ENCODE measurements around the gene SPAG9.

The SPAG9 gene

DNA sequence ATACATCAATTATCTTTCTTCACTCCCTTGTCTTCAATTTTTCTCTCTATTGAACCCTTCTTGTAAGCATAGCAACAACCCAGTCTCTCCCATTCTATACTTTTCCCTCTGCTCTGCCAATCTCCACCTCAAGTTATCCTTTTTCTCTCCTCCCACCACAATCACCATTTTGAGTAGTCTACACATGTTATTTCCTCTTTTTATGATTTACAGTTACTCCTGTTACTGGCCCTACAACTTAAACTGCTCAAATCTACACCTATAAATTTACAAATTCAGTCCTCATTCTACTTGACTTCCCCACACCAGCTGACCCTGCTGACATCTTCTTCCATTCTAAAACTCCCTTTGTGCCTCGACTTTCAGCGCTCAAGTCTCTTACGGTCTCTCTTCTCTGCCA lies 84.6 kb downstream of the SPAG9 start:
- Mint-ChIP-seq H3K4me3 (no peak overlapping the region), H3K36me3 (peaks cover 15% of the 10 kb centered on the region), H3K9me3 (no peaks in the 10 kb centered on the region), H3K27ac (peak overlapping the region; percentile 32), H3K27me3 (no peaks in the 10 kb centered on the region), H3K4me1 (peaks cover 37% of the 10 kb centered on the region)

DNA sequence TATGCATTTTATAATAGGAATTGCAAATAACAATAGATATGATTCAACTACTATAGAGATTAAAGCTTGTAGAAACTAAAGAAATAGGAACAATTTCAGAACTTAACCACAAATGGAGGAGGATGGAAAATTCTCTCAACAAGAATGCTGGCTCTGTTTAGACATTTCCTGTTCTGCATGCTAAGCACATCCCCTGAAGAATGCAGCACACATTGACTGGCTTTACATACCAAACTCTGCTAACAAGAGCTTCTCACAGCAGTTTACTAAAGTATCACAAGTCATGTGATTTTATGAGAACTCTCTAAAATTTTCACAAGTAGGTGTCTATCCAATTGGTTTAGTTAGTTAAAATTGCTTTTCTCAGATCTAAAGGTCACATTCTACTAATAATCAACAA lies 85.2 kb downstream of the SPAG9 start:
- Mint-ChIP-seq H3K4me3 (no peak overlapping the region), H3K36me3 (peaks cover 19% of the 10 kb centered on the region), H3K4me1 (peaks cover 42% of the 10 kb centered on the region), H3K9me3 (no peaks in the 10 kb centered on the region), H3K27me3 (no peaks in the 10 kb centered on the region), H3K27ac (no peak overlapping the region)

DNA sequence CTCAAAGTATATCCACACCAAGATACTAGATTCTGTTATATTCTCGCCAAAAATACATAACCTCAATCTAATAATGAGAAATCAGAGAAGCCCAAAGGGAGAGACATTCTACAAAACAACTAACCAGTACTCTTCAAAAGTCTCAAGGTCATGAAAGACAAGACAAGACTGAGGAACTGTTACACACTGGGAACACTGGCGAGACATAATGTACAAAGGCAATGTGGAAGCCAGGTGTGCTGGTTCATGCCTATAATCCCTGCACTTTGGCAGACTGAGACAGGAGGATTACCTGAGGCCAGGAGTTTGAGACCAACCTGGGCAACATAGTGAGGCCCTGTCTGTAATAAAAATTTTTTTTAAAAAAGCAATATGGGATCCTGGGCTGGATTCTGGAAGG lies 85.9 kb downstream of the SPAG9 start:
- Mint-ChIP-seq H3K4me1 (peaks cover 48% of the 10 kb centered on the region), H3K4me3 (no peak overlapping the region), H3K27ac (no peak overlapping the region)

DNA sequence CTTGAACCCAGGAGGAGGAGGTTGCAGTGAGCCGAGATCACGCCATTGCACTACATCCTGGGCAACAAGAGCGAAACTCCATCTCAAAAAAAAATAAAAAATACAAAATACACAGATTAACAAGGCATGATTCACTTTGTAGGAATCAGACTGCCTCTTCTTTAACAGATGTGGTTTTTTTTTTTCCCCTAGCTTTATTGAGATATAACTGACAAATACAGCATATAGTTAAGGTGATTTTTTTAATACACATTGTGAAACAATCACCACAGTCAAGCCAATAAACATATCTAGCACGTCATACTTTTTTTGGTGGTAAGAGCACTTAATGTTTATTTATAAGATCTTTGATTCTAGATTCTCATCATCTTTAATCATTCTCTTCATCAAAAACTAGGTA lies 87.8 kb downstream of the SPAG9 start:
- Mint-ChIP-seq H3K4me1 (peaks cover 65% of the 10 kb centered on the region), H3K27ac (no peak overlapping the region), H3K9me3 (no peaks in the 10 kb centered on the region), H3K27me3 (no peaks in the 10 kb centered on the region), H3K4me3 (no peak overlapping the region), H3K36me3 (peaks cover 17% of the 10 kb centered on the region)

More for the DNA sequence above, 85.9 kb downstream of the SPAG9 start:
- Mint-ChIP-seq H3K27me3 (no peaks in the 10 kb centered on the region), H3K36me3 (peaks cover 20% of the 10 kb centered on the region), H3K9me3 (no peaks in the 10 kb centered on the region)

DNA sequence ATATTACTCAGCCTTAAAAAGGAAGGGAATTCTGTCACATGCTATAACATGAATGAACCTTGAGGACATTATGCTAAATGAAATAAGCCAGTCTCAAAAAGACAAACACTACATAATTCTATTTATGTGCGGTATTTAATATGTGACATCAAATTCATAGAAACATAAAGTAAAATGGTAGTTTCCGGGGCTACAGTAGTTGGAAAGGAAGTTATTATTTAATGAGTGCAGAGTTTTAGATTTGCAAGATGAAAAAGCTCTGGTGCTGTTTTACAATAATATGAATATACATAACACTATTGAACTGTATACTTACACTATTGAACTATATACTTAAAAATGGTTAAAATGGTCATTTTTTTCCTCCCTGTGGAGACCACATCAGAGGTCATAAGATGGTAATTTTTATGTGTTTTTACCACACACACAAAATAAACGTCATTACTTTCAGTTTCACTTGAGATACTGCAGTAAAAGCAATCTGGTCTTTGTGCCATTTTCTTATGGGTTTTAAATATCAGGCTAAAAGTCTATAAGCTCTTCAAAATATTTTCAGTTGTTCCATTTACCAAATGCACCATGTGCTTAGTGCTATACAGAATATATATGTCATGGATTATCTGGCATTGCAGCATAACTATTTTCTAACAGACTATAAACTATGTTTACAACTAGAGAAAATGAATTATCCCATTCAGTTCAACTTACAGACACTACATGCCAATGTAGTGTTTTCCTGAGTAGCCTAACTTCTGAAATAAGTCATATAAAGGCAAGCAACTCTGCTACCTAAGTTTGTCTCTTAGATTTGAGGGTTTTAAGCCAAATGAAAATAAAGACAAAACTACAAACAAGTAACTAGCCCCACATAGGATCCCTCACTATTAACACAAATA lies 90.9 kb downstream of the SPAG9 start:
- Mint-ChIP-seq H3K27ac (peak overlapping the region; percentile 84), H3K27me3 (no peaks in the 10 kb centered on the region), H3K9me3 (no peaks in the 10 kb centered on the region), H3K36me3 (peaks cover 18% of the 10 kb centered on the region), H3K4me1 (peaks cover 43% of the 10 kb centered on the region), H3K4me3 (peak overlapping the region; percentile 71)

DNA sequence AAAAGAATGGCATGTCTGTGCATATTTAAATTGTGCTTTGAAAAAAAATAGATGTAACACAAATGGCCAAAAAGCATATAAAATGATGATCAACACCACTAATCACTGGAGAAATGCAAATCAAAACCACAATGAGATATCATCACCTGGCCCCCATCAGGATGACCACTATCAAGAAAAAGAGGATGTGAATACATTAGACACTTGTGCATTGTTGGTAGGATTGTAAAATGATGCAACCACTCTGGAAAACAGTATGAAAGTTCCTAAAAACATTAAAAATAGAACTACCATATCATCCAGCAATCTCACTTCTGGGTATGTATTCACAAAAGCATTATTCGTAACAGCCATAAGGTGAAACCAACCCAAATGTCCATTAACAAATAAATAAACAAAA lies 91.5 kb downstream of the SPAG9 start:
- no peaks in the 10 kb centered on the region for H3K9me3 Mint-ChIP-seq
- H3K4me1 Mint-ChIP-seq = peaks cover 36% of the 10 kb centered on the region
- H3K4me3 Mint-ChIP-seq = peak overlapping the region; percentile 71
- H3K27ac Mint-ChIP-seq = peak overlapping the region; percentile 84
- H3K36me3 Mint-ChIP-seq = peaks cover 17% of the 10 kb centered on the region
- H3K27me3 Mint-ChIP-seq = no peaks in the 10 kb centered on the region

DNA sequence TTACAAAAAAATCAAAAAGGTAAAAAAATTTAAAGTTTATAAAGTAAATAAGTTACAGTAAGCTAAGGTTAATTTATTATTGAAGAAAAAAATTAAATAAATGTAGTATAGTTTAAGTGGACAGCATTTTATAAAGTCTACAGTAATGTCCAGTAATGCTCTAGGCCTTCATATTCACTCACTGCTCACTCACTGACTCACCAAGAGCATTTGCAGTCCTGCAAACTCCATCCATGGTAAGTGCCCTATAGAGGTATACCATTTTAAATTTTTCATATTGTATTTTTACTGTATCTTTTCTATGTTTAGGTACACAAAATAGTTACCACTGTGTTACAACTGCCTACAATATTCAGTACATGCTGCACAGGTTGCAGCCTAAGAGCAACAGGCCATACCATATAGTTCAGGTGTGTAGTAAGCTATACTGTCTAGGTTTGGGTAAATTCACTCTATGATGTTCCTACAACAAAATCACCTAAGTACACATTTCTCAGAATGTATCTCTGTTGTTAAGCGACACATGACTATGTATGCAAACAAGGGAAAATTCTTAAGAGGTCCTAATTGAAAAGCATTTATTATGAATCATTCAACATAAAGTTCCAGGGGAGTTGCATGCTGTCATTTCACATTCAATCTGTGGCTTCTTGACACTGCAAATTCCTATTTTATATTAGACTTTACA lies 92.3 kb downstream of the SPAG9 start:
- Mint-ChIP-seq H3K27me3 (no peaks in the 10 kb centered on the region), H3K27ac (no peak overlapping the region), H3K4me3 (no peak overlapping the region), H3K9me3 (no peaks in the 10 kb centered on the region), H3K4me1 (peaks cover 33% of the 10 kb centered on the region), H3K36me3 (peaks cover 14% of the 10 kb centered on the region)

DNA sequence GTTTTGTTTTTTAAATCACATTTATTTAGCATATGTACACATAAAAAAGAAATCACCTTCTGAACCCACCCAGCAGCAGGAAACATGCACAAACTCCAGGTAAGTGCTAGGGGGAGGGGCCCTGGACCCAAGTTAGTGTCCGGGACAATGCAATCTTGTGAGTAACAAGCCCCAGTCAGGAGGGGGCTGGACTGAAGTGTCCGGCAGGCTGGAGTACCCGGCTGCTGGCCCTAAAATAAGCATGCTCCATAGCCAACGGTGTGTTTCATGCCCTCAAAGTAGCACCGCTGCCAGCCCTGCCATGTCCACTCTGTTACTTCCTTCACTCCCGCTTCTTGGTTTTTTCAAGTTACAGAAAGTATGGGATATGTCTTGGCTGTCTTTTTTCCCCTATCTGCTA lies 102.1 kb downstream of the SPAG9 start:
- H3K9me3 Mint-ChIP-seq = no peaks in the 10 kb centered on the region
- H3K36me3 Mint-ChIP-seq = peaks cover 11% of the 10 kb centered on the region
- no peak overlapping the region for H3K27ac Mint-ChIP-seq
- no peak overlapping the region for H3K4me3 Mint-ChIP-seq
- H3K27me3 Mint-ChIP-seq = no peaks in the 10 kb centered on the region
- H3K4me1 Mint-ChIP-seq = no peaks in the 10 kb centered on the region

DNA sequence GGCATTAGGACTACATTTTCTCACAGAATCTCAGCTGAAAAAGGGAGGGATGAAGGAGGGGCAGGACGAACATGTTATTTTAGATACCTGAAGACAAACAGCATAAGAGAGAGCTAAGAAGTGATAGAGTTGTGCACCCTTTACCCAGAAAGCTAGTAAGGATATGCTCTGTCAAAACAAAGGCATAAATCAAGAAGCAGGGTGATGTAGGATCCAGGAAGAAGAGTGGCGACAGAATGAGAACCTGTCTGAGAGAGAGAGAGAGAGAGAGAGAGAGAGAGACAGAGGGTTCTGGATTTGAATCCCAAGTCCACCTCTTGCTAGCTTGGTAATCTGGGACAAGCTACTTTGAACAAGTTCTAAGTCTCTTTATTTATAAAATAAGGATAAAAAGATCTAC lies 103.4 kb downstream of the SPAG9 start:
- no peaks in the 10 kb centered on the region for H3K4me1 Mint-ChIP-seq
- H3K36me3 Mint-ChIP-seq = peaks cover 11% of the 10 kb centered on the region
- H3K4me3 Mint-ChIP-seq = no peak overlapping the region
- no peaks in the 10 kb centered on the region for H3K9me3 Mint-ChIP-seq
- no peak overlapping the region for H3K27ac Mint-ChIP-seq
- H3K27me3 Mint-ChIP-seq = no peaks in the 10 kb centered on the region

DNA sequence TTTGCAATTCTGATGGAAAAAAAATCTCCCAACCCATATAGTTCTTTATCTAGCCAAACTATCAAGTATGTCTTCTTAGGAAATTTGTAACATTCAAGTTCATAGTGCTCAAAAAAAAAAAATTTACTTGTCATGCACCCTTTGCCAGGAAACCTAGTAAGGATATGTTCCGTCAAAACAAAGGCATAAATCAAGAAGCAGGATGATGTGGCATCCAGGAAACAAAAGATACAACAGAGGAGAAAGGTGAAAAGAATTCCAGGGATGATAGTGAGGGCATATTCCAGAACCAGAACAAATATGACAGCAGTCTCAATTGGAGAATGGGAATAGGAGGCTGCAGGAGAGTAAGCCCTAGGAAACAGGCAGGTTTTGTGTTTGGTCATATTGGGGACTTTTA lies 104.6 kb downstream of the SPAG9 start:
- no peaks in the 10 kb centered on the region for H3K27me3 Mint-ChIP-seq
- no peaks in the 10 kb centered on the region for H3K4me1 Mint-ChIP-seq
- peaks cover 11% of the 10 kb centered on the region for H3K36me3 Mint-ChIP-seq
- H3K27ac Mint-ChIP-seq = no peak overlapping the region
- H3K9me3 Mint-ChIP-seq = no peaks in the 10 kb centered on the region
- H3K4me3 Mint-ChIP-seq = no peak overlapping the region

DNA sequence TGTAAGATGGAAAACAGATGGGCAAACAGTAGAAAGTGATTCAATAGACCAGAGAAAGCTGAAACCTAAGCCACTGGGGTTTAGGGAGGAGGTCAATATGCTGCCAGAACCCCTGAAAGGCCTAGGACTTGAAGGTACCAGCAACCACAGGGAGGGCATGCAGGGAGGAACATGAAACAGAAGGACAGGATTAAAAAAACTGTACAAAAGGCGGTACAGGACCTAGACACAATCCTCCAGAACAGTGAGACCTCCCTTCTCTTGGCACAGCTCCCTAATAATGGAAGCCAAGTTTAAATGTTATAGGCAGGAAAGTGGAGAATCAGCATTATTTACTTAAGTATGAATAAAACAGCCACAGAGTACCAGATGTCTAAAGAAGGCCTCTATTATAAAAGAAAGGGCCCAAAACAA lies 105.5 kb downstream of the SPAG9 start:
- Mint-ChIP-seq H3K9me3 (no peaks in the 10 kb centered on the region), H3K27ac (peak overlapping the region; percentile 23), H3K36me3 (peaks cover 8% of the 10 kb centered on the region)

DNA sequence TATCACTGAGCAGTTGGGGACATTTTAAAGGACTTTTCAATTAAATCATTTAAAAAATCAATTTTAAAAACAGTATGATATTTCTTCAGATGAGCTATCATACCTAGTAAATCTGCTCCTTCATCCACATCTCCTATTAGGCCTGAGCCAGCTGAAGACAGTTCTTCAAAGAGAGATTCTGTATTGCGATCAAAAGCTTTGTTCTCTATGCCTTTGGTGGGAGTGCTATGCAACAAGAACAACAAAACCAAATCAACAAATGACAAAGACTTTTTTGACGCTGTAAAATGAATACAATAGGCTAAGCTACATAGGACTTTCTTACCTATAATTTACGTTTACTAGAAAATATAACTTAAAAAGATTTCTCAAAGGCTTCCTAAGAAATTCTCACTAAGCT lies 106.5 kb downstream of the SPAG9 start:
- no peak overlapping the region for H3K4me3 Mint-ChIP-seq
- no peak overlapping the region for H3K27ac Mint-ChIP-seq
- no peaks in the 10 kb centered on the region for H3K4me1 Mint-ChIP-seq
- H3K27me3 Mint-ChIP-seq = no peaks in the 10 kb centered on the region
- H3K9me3 Mint-ChIP-seq = no peaks in the 10 kb centered on the region
- peaks cover 8% of the 10 kb centered on the region for H3K36me3 Mint-ChIP-seq

More for the DNA sequence above, 105.5 kb downstream of the SPAG9 start:
- no peak overlapping the region for H3K4me3 Mint-ChIP-seq
- no peaks in the 10 kb centered on the region for H3K4me1 Mint-ChIP-seq
- H3K27me3 Mint-ChIP-seq = no peaks in the 10 kb centered on the region

DNA sequence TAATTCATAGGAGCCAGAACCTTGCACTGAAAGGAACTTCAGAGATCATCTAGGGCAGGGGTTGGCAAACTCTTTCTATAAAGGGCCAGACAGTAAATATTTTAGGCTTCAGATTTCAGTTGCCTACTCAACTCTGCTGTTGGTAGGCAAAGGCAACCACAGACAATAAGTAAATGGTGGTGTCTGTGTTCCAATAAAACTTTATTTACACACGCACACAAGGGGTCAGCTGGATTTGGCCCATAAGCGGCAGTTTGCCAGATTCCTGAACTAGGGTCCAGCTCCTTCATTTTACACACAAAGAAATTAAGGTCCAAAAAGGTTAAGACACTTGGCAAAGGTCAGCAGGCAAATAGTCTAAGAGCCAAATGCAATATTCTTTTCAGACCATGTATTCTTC lies 107.3 kb downstream of the SPAG9 start:
- Mint-ChIP-seq H3K27me3 (no peaks in the 10 kb centered on the region), H3K36me3 (peaks cover 8% of the 10 kb centered on the region), H3K4me1 (no peaks in the 10 kb centered on the region), H3K27ac (no peak overlapping the region), H3K4me3 (no peak overlapping the region), H3K9me3 (no peaks in the 10 kb centered on the region)

DNA sequence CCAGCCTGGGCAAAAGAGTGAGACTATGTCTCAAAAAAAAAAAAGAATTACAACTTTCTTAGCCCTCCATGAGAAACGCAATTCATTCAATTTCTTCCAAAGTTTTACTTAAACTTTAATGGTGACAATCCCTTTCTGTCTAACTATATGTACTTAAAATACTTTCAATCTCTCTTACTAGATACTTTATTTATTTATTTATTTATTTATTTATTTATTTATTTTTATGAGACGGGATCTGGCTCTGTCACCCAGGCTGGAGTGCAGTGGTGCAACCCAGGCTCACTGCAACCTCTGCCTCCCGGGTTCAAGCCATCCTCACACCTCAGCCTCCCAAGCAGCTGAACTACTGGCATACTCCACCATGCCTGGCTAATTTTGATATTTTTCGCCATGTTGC lies 108.1 kb downstream of the SPAG9 start:
- peaks cover 8% of the 10 kb centered on the region for H3K36me3 Mint-ChIP-seq
- no peak overlapping the region for H3K27ac Mint-ChIP-seq
- no peaks in the 10 kb centered on the region for H3K9me3 Mint-ChIP-seq
- H3K4me1 Mint-ChIP-seq = no peaks in the 10 kb centered on the region
- no peak overlapping the region for H3K4me3 Mint-ChIP-seq
- H3K27me3 Mint-ChIP-seq = no peaks in the 10 kb centered on the region

DNA sequence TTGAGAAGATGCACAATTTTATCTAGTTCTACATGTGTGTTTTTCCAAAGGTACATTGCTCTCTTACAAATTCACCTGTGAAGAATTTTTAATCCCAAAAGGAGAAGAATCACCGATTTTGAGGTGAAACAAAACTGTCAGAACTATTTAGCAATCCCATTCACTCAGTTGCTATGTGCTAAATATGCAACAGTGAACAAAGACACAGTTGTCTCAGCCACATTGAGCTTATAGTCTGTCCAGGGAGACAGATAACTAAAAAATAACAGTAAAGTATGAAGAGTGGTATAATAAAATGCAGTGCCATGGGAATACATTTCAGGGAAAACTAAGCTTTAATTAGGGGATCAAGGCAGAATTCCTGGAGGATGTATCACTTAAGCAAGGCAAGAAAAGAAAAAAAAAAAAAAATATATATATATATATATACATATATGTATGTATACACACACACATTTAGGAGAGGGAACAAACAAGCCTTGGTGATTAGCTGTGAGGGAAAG lies 110.4 kb downstream of the SPAG9 start:
- H3K27ac Mint-ChIP-seq = no peak overlapping the region
- H3K36me3 Mint-ChIP-seq = peaks cover 6% of the 10 kb centered on the region
- no peak overlapping the region for H3K4me3 Mint-ChIP-seq
- H3K4me1 Mint-ChIP-seq = no peaks in the 10 kb centered on the region
- H3K27me3 Mint-ChIP-seq = no peaks in the 10 kb centered on the region
- no peaks in the 10 kb centered on the region for H3K9me3 Mint-ChIP-seq

DNA sequence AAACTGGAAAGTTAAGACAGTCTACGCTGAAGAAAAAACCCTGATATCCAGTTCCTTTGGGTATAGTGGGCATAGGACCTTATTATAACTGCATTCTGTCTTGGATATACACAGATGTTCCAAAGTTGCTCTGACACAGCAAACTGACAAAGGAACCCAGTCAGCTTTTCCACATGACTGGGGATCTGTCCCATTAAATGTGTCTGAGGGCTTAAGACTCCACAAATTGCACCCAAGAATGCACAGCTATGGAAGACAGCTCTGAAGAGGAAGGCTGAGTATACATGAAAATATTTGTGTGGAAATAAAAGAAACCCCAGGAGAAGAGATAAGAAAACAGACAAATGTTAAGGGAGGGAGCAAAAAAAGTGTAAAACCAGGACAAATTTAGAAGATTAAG lies 114.1 kb downstream of the SPAG9 start:
- H3K36me3 Mint-ChIP-seq = peaks cover 6% of the 10 kb centered on the region
- no peak overlapping the region for H3K4me3 Mint-ChIP-seq
- no peaks in the 10 kb centered on the region for H3K9me3 Mint-ChIP-seq

More for the DNA sequence above, 114.1 kb downstream of the SPAG9 start:
- Mint-ChIP-seq H3K4me1 (no peaks in the 10 kb centered on the region), H3K27me3 (no peaks in the 10 kb centered on the region), H3K27ac (no peak overlapping the region)
